Measurements from ENCODE around the gene PLEK2.
"Not testable (repeated sequence)": the region's sequence is repeated elsewhere in the genome, so short reads cannot be mapped to it uniquely, and the experiment has no call there.

PLEK2 gene

GRCh38 chr14:67411820-67412421, at the start of gene PLEK2:
Gene PLEK2, minus strand, starts transcription at chr14:67412165. Its CDS starts 106 bp downstream, at chr14:67412059.
- no peak for DNase-seq

GRCh38 chr14:67461341-67461985, 49.5 kb upstream of the PLEK2 start:
- no peak for DNase-seq

GRCh38 chr14:67459336-67459735, 47.4 kb upstream of the PLEK2 start:
- DNase-seq: no peak

GRCh38 chr14:67457782-67458181, 45.8 kb upstream of the PLEK2 start:
- no peak for DNase-seq

- DNase-seq: no peak
These were observed 44.8 kb upstream of the PLEK2 start for GRCh38 chr14:67456732-67457131.

- no peak for DNase-seq
These were observed 41.8 kb upstream of the PLEK2 start for GRCh38 chr14:67453575-67454300.

GRCh38 chr14:67451667-67452066, 39.7 kb upstream of the PLEK2 start:
- DNase-seq: not testable (repeated sequence)

GRCh38 chr14:67449096-67449495, 37.1 kb upstream of the PLEK2 start:
- DNase-seq: no peak

GRCh38 chr14:67447033-67447381, 35.0 kb upstream of the PLEK2 start:
- DNase-seq: no peak

GRCh38 chr14:67446371-67447032, 34.5 kb upstream of the PLEK2 start:
- DNase-seq: no peak

GRCh38 chr14:67444395-67444794, 32.4 kb upstream of the PLEK2 start:
- DNase-seq: no peak

GRCh38 chr14:67442139-67442906, 30.4 kb upstream of the PLEK2 start:
- DNase-seq: no peak

GRCh38 chr14:67441672-67442071, 29.7 kb upstream of the PLEK2 start:
- no peak for DNase-seq

GRCh38 chr14:67441256-67441655, 29.3 kb upstream of the PLEK2 start:
- DNase-seq: no peak

GRCh38 chr14:67440513-67440912, 28.5 kb upstream of the PLEK2 start:
- DNase-seq: no peak

- no peak for DNase-seq
These were observed 27.0 kb upstream of the PLEK2 start for GRCh38 chr14:67438969-67439368.

GRCh38 chr14:67436006-67436866, 24.3 kb upstream of the PLEK2 start:
- DNase-seq: no peak

GRCh38 chr14:67435603-67436002, 23.6 kb upstream of the PLEK2 start:
- DNase-seq: no peak

- DNase-seq: no peak
These were observed 20.1 kb upstream of the PLEK2 start for GRCh38 chr14:67432050-67432564.

- peak; percentile 37 for DNase-seq
These were observed 17.7 kb upstream of the PLEK2 start for GRCh38 chr14:67429510-67430205.

- DNase-seq: no peak
These were observed 16.6 kb upstream of the PLEK2 start for GRCh38 chr14:67428501-67429031.
